K562 (cell line): ENCODE data around the gene TTLL3. TPM values are rescaled to one million over a fixed set of nuclear protein-coding genes. Genes with fewer than 3 reads are reported as not detected.

Experiments used
- AFF1 ChIP-seq, 2 experiments: fragments of 450-650 bp; IDR thresholded peaks; 2 replicates each; pipeline ENCODE4 v1.6.1; 2018; ENCODE audit warnings: mild to moderate bottlenecking in 2 of 2, low read depth in 1 of 2; ENCODE audit not compliant: partially characterized antibody in 2 of 2
- CBX1 ChIP-seq: sonication (generic); IDR thresholded peaks from 2 replicates; pipeline ENCODE4 v1.6.1; 2016; ENCODE audit warnings: antibody characterized with exemption, low read depth, mild to moderate bottlenecking
- CHD4 ChIP-seq: fragments of 200-600 bp; sonication (generic); IDR thresholded peaks from 3 replicates; pipeline ENCODE4 v1.6.1; 2012; ENCODE audit warnings: low read depth, mild to moderate bottlenecking, mixed read lengths, low read length, inconsistent platforms; ENCODE audit not compliant: insufficient read depth, insufficient replicate concordance, poor library complexity, severe bottlenecking
- CTBP1 ChIP-seq: fragments of 450-650 bp; IDR thresholded peaks from 2 replicates; pipeline ENCODE4 v1.6.1; 2016; ENCODE audit warnings: borderline replicate concordance
- FOXM1 ChIP-seq, 2 experiments: fragments of 450-650 bp in 1 of 2; sonication (generic) in 1 of 2; formaldehyde crosslinking in 1 of 2; IDR thresholded peaks; 2 replicates each; pipeline versions ENCODE4 v1.6.1 to v1.9.0; 2017 to 2022; ENCODE audit warnings: low read depth in 2 of 2, mild to moderate bottlenecking in 2 of 2, missing genetic modification reagents in 1 of 2, moderate library complexity in 1 of 2
- HCFC1 ChIP-seq: IDR thresholded peaks from 2 replicates; pipeline ENCODE4 v1.6.1; 2012; ENCODE audit warnings: low read depth, low read length, improper control_type of control experiment
- MTA3 ChIP-seq: fragments of 450-650 bp; formaldehyde crosslinking; IDR thresholded peaks from 2 replicates; pipeline ENCODE4 v1.6.1; 2017; ENCODE audit warnings: mild to moderate bottlenecking, borderline replicate concordance
- ZNF589 ChIP-seq: fragments of 200-800 bp; sonication (Bioruptor generic); IDR thresholded peaks from 2 replicates; pipeline ENCODE4 v1.6.1; 2016; ENCODE audit warnings: low read depth, missing genetic modification characterization, missing compliant biosample characterization
- polyA plus RNA-seq, 8 experiments: library from polyadenylated mRNA; depleted of rRNA in 4 of 8; stranded (reverse) in 5 of 8; unstranded in 3 of 8; fragments of >200 nt; fragmentation: Nextera tagmentation in 2 of 8; fragmentation: Illumina TruSeq in 1 of 8; extraction: Ambion mirVana in 2 of 8; extraction: Trizol in 1 of 8; gene quantifications; 2 replicates each; pipeline versions ENCODE4 v1.2.1 to v1.2.3, GENCODE V29; 2011 to 2014; ENCODE audit warnings: inconsistent platforms in 1 of 8, missing spikeins in 1 of 8
- total RNA-seq, 7 experiments: library from RNA; depleted of rRNA in 6 of 7; stranded (reverse); fragments of >200 nt in 6 of 7; fragmentation: Illumina TruSeq in 2 of 7; extraction: Trizol in 2 of 7; gene quantifications; 2 replicates each; pipeline versions ENCODE4 v1.2.1 to v1.2.3, GENCODE V29; 2011 to 2021; ENCODE audit warnings: low replicate concordance in 1 of 7
- TF ChIP-seq, protein P1 (sequence below), 2 experiments: fragments of 450-650 bp in 1 of 2; sonication (generic) in 1 of 2; formaldehyde crosslinking in 1 of 2; IDR thresholded peaks in 1 of 2; conservative IDR thresholded peaks in 1 of 2; 2 replicates each; pipeline versions ENCODE4 v1.6.1 to v1.8.1; 2016 to 2023; ENCODE audit warnings: mild to moderate bottlenecking in 2 of 2, moderate library complexity in 2 of 2, inconsistent platforms in 1 of 2, missing genetic modification reagents in 1 of 2
- TF ChIP-seq, protein P2 (sequence below), 2 experiments: fragments of 250-450 bp in 1 of 2; fragments of 450-650 bp in 1 of 2; sonication (Bioruptor Pico) in 1 of 2; IDR thresholded peaks; 2 replicates each; pipeline versions ENCODE4 v1.6.1 to v1.8.0; 2016 to 2021; ENCODE audit warnings: mild to moderate bottlenecking in 2 of 2, moderate library complexity in 2 of 2, missing compliant biosample characterization in 1 of 2, missing genetic modification characterization in 1 of 2
- TF ChIP-seq, protein P3 (sequence below): fragments of 450-650 bp; IDR thresholded peaks from 2 replicates; pipeline ENCODE4 v1.6.1; 2017; ENCODE audit warnings: antibody characterized with exemption, mild to moderate bottlenecking
- TF ChIP-seq, protein P4 (sequence below): fragments of 450-650 bp; formaldehyde crosslinking; IDR thresholded peaks from 2 replicates; pipeline ENCODE4 v1.4.0; 2020; ENCODE audit warnings: mild to moderate bottlenecking, mixed read lengths

Gene TTLL3
- total and polyA plus RNA-seq, 9 of the 15 experiments (the other 6 are each of a cell fraction or from before 2014, with no cell fraction given), result 8.9 to 106 (median 33.2) TPM

DNA sequence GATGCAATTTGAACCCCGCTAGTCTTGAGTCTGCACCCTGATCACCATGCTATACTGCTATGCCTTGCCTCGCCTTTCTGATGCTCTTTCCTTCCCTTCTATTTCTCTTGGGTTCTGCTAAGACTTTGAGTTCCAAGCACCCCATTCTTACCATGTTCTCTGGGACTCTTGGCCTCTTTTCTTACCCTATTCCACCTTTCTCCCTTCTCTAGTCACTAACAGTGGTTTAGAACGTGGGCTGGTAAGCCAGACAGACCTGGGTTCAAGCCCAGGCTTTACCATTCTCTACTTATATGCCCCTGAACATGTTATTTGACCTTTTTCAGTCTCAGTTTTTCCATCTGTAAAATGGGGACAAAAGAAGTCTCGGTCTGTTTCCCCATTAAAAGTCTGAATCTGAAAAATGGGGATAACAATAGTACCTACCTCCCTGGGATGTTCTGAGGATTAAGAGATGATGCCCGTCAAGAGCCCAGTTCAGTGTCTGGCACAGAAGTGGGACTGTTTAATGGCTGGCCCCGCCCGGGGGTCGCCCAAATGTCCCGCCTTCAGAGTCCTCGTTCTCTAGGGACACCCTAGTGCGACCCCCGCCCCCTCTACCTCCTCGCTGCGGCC is 18.2 kb upstream of the TTLL3 start (continued):
- TF ChIP-seq AFF1 (IDR thresholded peaks at IDR 0.05; ENCODE audit: low read depth in 1 of 2, partially characterized antibody in 2 of 2) (peak in 1 of 2 experiments; percentile 27), CTBP1 (no peak), CHD4 (peak; percentile 97), ZNF589 (CRISPR knock-in tag) (0 out of 2 replicates have a peak, but pooled peaks have one; percentile 21), MTA3 (peak; percentile 18; the same call in 1 of the 2 replicates), FOXM1 (IDR thresholded peaks at IDR 0.05; ENCODE audit: low read depth) (0 out of 2 replicates have a peak, but pooled peaks have one; percentile 24), FOXM1 (CRISPR knock-in tag; IDR thresholded peaks at IDR 0.05; ENCODE audit: low read depth) (no peak), HCFC1 (0 out of 2 replicates have a peak, but pooled peaks have one; percentile 9), CBX1 (peak; percentile 81; the same call in 1 of the 2 replicates)
- TF ChIP-seq, protein P1, sequence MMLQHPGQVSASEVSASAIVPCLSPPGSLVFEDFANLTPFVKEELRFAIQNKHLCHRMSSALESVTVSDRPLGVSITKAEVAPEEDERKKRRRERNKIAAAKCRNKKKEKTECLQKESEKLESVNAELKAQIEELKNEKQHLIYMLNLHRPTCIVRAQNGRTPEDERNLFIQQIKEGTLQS (IDR thresholded peaks at IDR 0.05), result no peak
- TF ChIP-seq, protein P1 (CRISPR knock-in tag; conservative IDR thresholded peaks at IDR 0.05), result no peak
- TF ChIP-seq, protein P2, sequence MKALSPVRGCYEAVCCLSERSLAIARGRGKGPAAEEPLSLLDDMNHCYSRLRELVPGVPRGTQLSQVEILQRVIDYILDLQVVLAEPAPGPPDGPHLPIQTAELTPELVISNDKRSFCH (CRISPR knock-in tag; IDR thresholded peaks at IDR 0.05), result no peak
- TF ChIP-seq, protein P2 (tag; IDR thresholded peaks at IDR 0.05), result 0 out of 2 replicates have a peak, but pooled peaks have one; percentile 54
- TF ChIP-seq, protein P3, sequence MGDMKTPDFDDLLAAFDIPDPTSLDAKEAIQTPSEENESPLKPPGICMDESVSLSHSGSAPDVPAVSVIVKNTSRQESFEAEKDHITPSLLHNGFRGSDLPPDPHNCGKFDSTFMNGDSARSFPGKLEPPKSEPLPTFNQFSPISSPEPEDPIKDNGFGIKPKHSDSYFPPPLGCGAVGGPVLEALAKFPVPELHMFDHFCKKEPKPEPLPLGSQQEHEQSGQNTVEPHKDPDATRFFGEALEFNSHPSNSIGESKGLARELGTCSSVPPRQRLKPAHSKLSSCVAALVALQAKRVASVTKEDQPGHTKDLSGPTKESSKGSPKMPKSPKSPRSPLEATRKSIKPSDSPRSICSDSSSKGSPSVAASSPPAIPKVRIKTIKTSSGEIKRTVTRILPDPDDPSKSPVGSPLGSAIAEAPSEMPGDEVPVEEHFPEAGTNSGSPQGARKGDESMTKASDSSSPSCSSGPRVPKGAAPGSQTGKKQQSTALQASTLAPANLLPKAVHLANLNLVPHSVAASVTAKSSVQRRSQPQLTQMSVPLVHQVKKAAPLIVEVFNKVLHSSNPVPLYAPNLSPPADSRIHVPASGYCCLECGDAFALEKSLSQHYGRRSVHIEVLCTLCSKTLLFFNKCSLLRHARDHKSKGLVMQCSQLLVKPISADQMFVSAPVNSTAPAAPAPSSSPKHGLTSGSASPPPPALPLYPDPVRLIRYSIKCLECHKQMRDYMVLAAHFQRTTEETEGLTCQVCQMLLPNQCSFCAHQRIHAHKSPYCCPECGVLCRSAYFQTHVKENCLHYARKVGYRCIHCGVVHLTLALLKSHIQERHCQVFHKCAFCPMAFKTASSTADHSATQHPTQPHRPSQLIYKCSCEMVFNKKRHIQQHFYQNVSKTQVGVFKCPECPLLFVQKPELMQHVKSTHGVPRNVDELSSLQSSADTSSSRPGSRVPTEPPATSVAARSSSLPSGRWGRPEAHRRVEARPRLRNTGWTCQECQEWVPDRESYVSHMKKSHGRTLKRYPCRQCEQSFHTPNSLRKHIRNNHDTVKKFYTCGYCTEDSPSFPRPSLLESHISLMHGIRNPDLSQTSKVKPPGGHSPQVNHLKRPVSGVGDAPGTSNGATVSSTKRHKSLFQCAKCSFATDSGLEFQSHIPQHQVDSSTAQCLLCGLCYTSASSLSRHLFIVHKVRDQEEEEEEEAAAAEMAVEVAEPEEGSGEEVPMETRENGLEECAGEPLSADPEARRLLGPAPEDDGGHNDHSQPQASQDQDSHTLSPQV, result peak; percentile 55; the same call in 1 of the 2 replicates
- TF ChIP-seq, protein P4, sequence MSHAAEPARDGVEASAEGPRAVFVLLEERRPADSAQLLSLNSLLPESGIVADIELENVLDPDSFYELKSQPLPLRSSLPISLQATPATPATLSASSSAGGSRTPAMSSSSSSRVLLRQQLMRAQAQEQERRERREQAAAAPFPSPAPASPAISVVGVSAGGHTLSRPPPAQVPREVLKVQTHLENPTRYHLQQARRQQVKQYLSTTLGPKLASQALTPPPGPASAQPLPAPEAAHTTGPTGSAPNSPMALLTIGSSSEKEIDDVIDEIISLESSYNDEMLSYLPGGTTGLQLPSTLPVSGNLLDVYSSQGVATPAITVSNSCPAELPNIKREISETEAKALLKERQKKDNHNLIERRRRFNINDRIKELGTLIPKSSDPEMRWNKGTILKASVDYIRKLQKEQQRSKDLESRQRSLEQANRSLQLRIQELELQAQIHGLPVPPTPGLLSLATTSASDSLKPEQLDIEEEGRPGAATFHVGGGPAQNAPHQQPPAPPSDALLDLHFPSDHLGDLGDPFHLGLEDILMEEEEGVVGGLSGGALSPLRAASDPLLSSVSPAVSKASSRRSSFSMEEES (CRISPR knock-in tag), result no peak
